Measurements from ENCODE around the gene IFT43. TPM values are rescaled to one million over a fixed set of nuclear protein-coding genes. Genes with fewer than 3 reads are reported as not detected.

The IFT43 gene
- total RNA-seq, 1 experiment from 2014 or later, result 34.9 TPM

DNA sequence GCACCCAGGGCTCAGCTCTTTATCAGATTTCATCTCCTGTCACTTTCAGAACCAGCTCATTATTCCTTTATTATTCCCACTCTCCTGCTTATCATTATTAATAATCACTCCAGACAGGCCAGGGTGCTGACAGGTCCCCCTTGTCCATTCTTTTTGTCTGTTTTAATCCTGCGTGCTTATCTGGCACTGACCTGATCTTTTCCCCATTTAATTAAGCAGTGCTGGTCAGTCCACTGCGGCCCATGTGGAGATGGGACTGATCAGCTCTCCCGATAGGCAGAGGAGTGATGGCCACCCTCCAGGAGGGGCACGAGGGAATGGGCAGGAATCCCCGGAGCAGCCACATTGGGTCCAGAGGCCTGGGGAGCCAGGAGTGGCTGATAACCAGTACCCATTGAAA lies 110.7 kb downstream of the IFT43 start:
- no peaks in the 10 kb centered on the region for H3K36me3 Mint-ChIP-seq (ENCODE audit: insufficient read depth, unreplicated experiment)

DNA sequence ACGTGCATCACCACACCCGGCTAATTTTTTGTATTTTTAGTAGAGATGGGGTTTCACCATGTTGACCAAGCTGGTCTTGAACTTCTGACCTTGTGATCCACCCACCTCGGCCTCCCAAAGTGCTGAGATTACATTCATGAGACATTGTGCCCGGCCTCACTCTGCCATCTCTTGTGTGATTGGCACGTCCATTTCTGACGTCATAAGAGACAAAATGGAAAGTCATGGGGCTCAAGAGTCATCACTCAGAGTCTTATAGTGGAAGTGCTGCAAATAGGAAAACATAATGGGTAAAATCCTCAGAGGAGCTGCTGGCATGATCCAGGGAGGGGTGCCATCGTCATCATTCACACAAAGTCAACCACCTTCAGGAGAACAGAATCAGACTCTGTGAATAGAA lies 112.0 kb downstream of the IFT43 start:
- no peaks in the 10 kb centered on the region for H3K4me1 Mint-ChIP-seq (ENCODE audit: insufficient read depth, unreplicated experiment)
- H3K9me3 Mint-ChIP-seq (ENCODE audit: unreplicated experiment), result no peaks in the 10 kb centered on the region
- H3K27me3 Mint-ChIP-seq (ENCODE audit: insufficient read depth, unreplicated experiment), result peaks cover 18% of the 10 kb centered on the region
- H3K4me3 Mint-ChIP-seq (ENCODE audit: unreplicated experiment), result no peak overlapping the region
- TF ChIP-seq, protein P1, sequence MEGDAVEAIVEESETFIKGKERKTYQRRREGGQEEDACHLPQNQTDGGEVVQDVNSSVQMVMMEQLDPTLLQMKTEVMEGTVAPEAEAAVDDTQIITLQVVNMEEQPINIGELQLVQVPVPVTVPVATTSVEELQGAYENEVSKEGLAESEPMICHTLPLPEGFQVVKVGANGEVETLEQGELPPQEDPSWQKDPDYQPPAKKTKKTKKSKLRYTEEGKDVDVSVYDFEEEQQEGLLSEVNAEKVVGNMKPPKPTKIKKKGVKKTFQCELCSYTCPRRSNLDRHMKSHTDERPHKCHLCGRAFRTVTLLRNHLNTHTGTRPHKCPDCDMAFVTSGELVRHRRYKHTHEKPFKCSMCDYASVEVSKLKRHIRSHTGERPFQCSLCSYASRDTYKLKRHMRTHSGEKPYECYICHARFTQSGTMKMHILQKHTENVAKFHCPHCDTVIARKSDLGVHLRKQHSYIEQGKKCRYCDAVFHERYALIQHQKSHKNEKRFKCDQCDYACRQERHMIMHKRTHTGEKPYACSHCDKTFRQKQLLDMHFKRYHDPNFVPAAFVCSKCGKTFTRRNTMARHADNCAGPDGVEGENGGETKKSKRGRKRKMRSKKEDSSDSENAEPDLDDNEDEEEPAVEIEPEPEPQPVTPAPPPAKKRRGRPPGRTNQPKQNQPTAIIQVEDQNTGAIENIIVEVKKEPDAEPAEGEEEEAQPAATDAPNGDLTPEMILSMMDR (IDR thresholded peaks at IDR 0.05; ENCODE audit: unreplicated experiment), result no peak
- ChIA-PET CTCF (interaction anchor here (0.5 kb wide), 1 partner anchor 44 kb away, joined by 5 read pairs; no protein-coding TSS in a partner anchor), POLR2A (no interaction called here)
- intact Hi-C loops (cut with micrococcal nuclease), result no loop called here
- no peaks in the 10 kb centered on the region for H3K36me3 Mint-ChIP-seq (ENCODE audit: insufficient read depth, unreplicated experiment)
- H3K27ac Mint-ChIP-seq (ENCODE audit: low read depth, unreplicated experiment), result no peak overlapping the region
- no peak for DNase-seq (ENCODE audit: unreplicated experiment)
- BruUV-seq (replicated peaks), result no TSS peak

More for the DNA sequence above, 110.7 kb downstream of the IFT43 start:
- Mint-ChIP-seq H3K9me3 (ENCODE audit: unreplicated experiment) (no peaks in the 10 kb centered on the region), H3K27ac (ENCODE audit: low read depth, unreplicated experiment) (no peak overlapping the region), H3K27me3 (ENCODE audit: insufficient read depth, unreplicated experiment) (peaks cover 18% of the 10 kb centered on the region), H3K4me3 (ENCODE audit: unreplicated experiment) (no peak overlapping the region), H3K4me1 (ENCODE audit: insufficient read depth, unreplicated experiment) (no peaks in the 10 kb centered on the region)
- no TSS peak for BruUV-seq (replicated peaks)
- intact Hi-C loops (cut with micrococcal nuclease), result no loop called here
- CTCF ChIA-PET, result no interaction called here
- no peak for DNase-seq (ENCODE audit: unreplicated experiment)
- POLR2A ChIA-PET, result no interaction called here
- TF ChIP-seq, protein P1 (IDR thresholded peaks at IDR 0.05; ENCODE audit: unreplicated experiment), result no peak

DNA sequence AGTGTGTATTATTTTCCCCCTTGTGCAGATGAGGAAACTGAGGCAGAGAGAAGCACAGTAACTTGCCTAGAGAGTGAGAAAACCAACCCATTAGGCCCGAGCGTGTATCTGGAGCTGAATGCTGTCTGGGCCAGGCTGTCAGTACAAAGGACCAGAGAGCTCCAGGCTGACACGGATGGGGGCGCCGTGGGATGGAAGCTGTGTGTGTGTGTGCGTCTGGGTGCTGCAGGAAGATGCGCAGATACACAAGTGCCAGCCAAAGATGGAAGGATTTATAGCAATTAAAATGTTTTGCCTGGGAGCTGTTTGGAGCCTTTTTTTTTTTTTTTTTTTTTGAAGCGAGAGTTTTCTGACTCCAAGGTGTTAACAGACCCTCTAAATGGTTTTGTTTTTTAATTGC lies 112.5 kb downstream of the IFT43 start:
- H3K27me3 Mint-ChIP-seq (ENCODE audit: insufficient read depth, unreplicated experiment), result peaks cover 18% of the 10 kb centered on the region
- TF ChIP-seq, protein P1 (IDR thresholded peaks at IDR 0.05; ENCODE audit: unreplicated experiment), result no peak
- H3K4me1 Mint-ChIP-seq (ENCODE audit: insufficient read depth, unreplicated experiment), result no peaks in the 10 kb centered on the region
- ChIA-PET CTCF (interaction anchor here (0.5 to 0.6 kb wide), 2 partner anchors 43 to 254 kb away, joined by 3 to 5 read pairs; no protein-coding TSS in a partner anchor), POLR2A (no interaction called here)
- H3K9me3 Mint-ChIP-seq (ENCODE audit: unreplicated experiment), result no peaks in the 10 kb centered on the region
- no peak for DNase-seq (ENCODE audit: unreplicated experiment)
- H3K36me3 Mint-ChIP-seq (ENCODE audit: insufficient read depth, unreplicated experiment), result no peaks in the 10 kb centered on the region
- no peak overlapping the region for H3K4me3 Mint-ChIP-seq (ENCODE audit: unreplicated experiment)
- no peak overlapping the region for H3K27ac Mint-ChIP-seq (ENCODE audit: low read depth, unreplicated experiment)
- intact Hi-C loops (cut with micrococcal nuclease), result no loop called here
- no TSS peak for BruUV-seq (replicated peaks)

DNA sequence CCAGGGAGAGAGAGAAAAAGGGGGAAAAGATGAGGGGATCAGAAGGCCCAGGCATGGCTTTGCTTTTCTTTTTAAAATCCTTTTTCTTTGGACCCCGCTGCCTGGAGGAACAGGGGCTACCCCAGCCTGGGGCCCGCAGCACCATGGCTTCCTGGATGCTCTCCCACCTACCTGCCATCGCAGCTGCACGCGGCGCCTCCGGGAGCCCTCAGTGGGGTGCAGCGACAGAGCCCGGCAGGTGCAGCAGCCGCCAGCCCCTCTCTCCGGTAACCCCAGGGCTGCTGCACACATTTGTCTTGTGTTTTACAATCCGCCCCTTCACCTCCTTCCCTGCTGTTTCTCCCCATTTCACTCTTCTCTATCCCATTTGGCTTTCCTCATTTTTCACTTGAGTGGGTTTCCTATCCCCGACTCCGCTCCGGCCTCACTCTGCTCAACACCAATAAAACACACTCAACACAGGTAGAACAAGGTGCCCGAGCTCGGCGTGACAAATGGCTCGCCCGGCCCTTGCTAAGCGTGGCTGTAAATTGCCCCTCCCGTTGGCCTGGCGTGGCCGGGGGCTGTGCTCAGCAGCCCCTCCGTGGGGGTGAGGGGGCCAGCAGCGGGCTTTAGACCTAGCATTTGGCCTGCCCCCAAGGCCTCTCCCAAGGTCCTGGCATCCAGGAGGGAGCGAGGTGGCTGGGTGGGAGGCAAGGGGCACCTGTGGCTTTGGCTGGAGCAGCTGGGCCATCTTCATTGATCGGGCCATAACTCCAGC lies 113.5 kb downstream of the IFT43 start:
- CTCF ChIA-PET, result no interaction called here
- BruUV-seq (replicated peaks), result no TSS peak

More for the DNA sequence above, 113.5 kb downstream of the IFT43 start:
- TF ChIP-seq, protein P1 (IDR thresholded peaks at IDR 0.05; ENCODE audit: unreplicated experiment), result no peak
- Mint-ChIP-seq H3K4me1 (ENCODE audit: insufficient read depth, unreplicated experiment) (no peaks in the 10 kb centered on the region), H3K27me3 (ENCODE audit: insufficient read depth, unreplicated experiment) (peaks cover 18% of the 10 kb centered on the region), H3K4me3 (ENCODE audit: unreplicated experiment) (no peak overlapping the region), H3K27ac (ENCODE audit: low read depth, unreplicated experiment) (no peak overlapping the region), H3K9me3 (ENCODE audit: unreplicated experiment) (no peaks in the 10 kb centered on the region), H3K36me3 (ENCODE audit: insufficient read depth, unreplicated experiment) (no peaks in the 10 kb centered on the region)
- no peak for DNase-seq (ENCODE audit: unreplicated experiment)
- POLR2A ChIA-PET, result no interaction called here
- intact Hi-C loops (cut with micrococcal nuclease), result no loop called here
